Smooth muscle cell (in vitro differentiated cells): ENCODE results near the gene NAA40. TPM values are rescaled to one million over a fixed set of nuclear protein-coding genes. Genes with fewer than 3 reads are reported as not detected.

Source experiments
- DNase-seq: peaks from one replicate; lab custom pipeline; 2025; ENCODE audit not compliant: unreplicated experiment; lab: John Stamatoyannopoulos, UW
- H2AFZ ChIP-seq: fragments of 200-600 bp; sonication (generic); 2 replicates; pipeline ENCODE4 v1.6.0; 2016; ENCODE audit warnings: antibody characterized with exemption, low read depth, mild to moderate bottlenecking
- H3F3A ChIP-seq: fragments of 200-600 bp; sonication (generic); 2 replicates; pipeline ENCODE4 v1.6.0; 2017; ENCODE audit warnings: antibody characterized with exemption, low read depth
- H3K27ac ChIP-seq: fragments of 200-600 bp; sonication (generic); 2 replicates; pipeline ENCODE4 v1.5.1; 2016; ENCODE audit warnings: low read depth, mild to moderate bottlenecking
- H3K27me3 ChIP-seq: fragments of 200-600 bp; sonication (generic); 2 replicates; pipeline ENCODE4 v1.6.1; 2016; ENCODE audit warnings: low read depth, mild to moderate bottlenecking
- H3K36me3 ChIP-seq: fragments of 200-600 bp; sonication (generic); 2 replicates; pipeline ENCODE4 v1.5.1; 2016; ENCODE audit warnings: low read depth
- H3K4me1 ChIP-seq: fragments of 200-600 bp; sonication (generic); 2 replicates; pipeline ENCODE4 v1.5.1; 2016; ENCODE audit warnings: low read depth
- H3K4me2 ChIP-seq: fragments of 200-600 bp; sonication (generic); 2 replicates; pipeline ENCODE4 v1.6.0; 2016; ENCODE audit warnings: mild to moderate bottlenecking
- H3K4me3 ChIP-seq: fragments of 200-600 bp; sonication (generic); 2 replicates; pipeline ENCODE4 v1.5.1; 2016; ENCODE audit warnings: mild to moderate bottlenecking
- H3K79me2 ChIP-seq: fragments of 200-600 bp; sonication (generic); 2 replicates; pipeline ENCODE4 v1.6.0; 2016; ENCODE audit warnings: low read depth, mild to moderate bottlenecking
- H3K9ac ChIP-seq: fragments of 200-600 bp; sonication (generic); 2 replicates; pipeline ENCODE4 v1.6.0; 2016; ENCODE audit warnings: low read depth
- H3K9me3 ChIP-seq: fragments of 200-600 bp; sonication (generic); replicated peaks from 2 replicates; pipeline ENCODE4 v1.5.1; 2016; ENCODE audit warnings: low read depth
- H4K20me1 ChIP-seq: fragments of 200-600 bp; sonication (generic); 2 replicates; pipeline ENCODE4 v1.6.0; 2016; ENCODE audit warnings: low read depth
- WGBS: methylation state at CpG from one replicate; pipeline ENCODE4 v1.1.7; 2016; ENCODE audit warnings: low lambda C conversion rate; 5-methylcytosine and 5-hydroxymethylcytosine counted together
- polyA plus RNA-seq: library from polyadenylated mRNA; unstranded; fragments of >200 nt; fragmentation: Nextera tagmentation; extraction: Ambion mirVana; gene quantifications from 2 replicates; pipeline ENCODE4 v1.2.1, GENCODE V29; 2016
- total RNA-seq: library from RNA; depleted of rRNA; stranded (reverse); fragments of >200 nt; gene quantifications from 2 replicates; pipeline ENCODE4 v1.2.3, GENCODE V29; 2014
- TF ChIP-seq, protein P1 (sequence below): fragments of 200-600 bp; sonication (generic); IDR thresholded peaks from 2 replicates; pipeline ENCODE4 v1.5.1; 2017; ENCODE audit warnings: borderline replicate concordance, mild to moderate bottlenecking, antibody characterized with exemption; ENCODE audit not compliant: insufficient read depth, poor library complexity, severe bottlenecking

NAA40 gene
- total and polyA plus RNA-seq, 2 experiments from 2014 or later, result 7.6 to 11.3 TPM

DNA sequence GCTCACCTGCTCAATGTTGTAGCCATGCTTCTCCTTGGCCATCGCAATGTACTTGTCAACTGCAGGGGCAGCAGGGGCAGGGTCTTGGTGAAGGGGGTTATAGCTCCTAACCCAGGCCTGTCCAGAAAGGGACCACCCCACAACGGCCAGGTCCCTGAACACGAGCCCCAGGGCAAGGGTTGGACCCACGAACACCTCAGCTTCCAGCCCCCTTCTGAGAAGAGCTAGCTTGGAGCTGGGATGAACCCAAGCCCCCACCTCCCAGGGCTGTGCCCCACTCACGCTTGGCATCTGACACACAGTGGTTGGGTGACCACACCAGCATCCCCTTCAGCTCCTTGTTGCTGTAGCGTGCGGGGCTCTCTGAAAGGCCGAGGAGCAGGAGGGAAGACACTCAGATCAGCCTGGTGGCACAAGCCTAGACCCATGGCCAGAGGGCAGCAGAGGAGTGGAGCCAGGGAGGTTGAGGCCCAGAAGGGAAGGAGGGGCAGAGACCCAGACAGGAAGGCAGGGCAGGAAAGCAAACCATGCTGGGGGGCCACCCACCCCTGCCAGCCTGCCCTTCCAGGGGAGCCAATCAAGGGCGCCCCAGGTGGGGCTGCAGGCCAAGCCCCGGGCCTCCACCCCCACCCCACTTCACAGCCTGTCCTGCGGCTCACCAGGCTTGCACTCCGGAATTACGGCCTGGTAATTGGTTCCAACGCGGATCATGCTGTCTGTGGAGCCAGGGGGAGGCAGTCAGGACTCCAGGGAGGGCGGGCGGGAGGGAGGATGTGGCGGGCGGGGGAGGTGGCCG is 23.7 kb upstream of the NAA40 start:
- 49% methylated on average over 17 of the region's 20 CpGs for WGBS
- TF ChIP-seq, protein P1, sequence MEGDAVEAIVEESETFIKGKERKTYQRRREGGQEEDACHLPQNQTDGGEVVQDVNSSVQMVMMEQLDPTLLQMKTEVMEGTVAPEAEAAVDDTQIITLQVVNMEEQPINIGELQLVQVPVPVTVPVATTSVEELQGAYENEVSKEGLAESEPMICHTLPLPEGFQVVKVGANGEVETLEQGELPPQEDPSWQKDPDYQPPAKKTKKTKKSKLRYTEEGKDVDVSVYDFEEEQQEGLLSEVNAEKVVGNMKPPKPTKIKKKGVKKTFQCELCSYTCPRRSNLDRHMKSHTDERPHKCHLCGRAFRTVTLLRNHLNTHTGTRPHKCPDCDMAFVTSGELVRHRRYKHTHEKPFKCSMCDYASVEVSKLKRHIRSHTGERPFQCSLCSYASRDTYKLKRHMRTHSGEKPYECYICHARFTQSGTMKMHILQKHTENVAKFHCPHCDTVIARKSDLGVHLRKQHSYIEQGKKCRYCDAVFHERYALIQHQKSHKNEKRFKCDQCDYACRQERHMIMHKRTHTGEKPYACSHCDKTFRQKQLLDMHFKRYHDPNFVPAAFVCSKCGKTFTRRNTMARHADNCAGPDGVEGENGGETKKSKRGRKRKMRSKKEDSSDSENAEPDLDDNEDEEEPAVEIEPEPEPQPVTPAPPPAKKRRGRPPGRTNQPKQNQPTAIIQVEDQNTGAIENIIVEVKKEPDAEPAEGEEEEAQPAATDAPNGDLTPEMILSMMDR, result no peak
- no peak for DNase-seq

DNA sequence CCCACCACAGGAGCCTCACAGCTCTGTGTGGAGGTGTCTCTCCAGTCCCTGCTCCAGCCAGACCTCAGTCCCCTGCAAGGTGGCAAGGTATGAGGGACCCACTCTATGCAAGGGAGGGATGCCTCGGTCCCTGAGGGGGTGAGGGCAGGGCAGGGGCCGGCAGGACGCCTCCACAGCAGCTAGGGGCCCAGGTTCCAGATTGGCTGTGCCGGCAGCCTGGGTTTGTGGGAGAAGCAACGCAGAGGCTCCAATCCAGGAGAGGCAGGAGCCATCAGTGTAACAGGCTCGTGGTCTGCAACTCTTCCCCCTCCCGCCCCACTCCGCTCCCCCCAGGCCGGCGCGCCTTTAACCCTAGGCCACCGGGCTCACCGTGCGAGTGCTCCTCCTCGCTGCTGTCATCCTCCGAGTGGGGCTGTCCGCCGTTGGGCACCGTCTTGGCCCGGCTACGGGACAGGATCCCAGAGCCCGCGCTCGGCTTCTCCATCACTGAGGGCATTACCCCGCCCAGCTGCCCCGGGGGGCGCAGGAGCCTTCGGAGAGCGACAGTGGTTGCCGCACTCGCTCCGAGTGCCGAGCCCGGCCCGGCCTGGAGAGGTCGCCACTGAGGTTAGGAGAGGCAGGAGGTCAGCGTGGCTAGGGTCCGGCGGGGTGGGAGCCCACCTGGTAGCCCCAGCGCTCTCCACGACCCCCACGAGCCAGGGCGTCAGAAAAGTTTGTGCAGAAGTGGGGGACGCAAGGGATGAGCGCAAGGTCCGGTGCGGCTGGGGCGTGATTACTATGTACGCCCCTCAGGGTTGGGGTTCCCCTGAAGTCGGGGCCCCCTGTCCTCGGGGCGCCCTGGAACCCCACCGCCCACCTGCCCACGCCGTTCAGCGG is 22.6 kb upstream of the NAA40 start:
- no peak overlapping the region for H2AFZ ChIP-seq
- peaks cover 8% of the 10 kb centered on the region for H3F3A ChIP-seq
- no peak overlapping the region for H3K27ac ChIP-seq
- no peak overlapping the region for H3K9ac ChIP-seq
- WGBS, result under 1% methylated on average over 49 of the region's 56 CpGs
- H3K36me3 ChIP-seq, result no peaks in the 10 kb centered on the region
- TF ChIP-seq, protein P1, result peak; percentile 50
- peak overlapping the region; percentile 67 for H3K4me3 ChIP-seq
- peak overlapping the region; percentile 99 for H3K4me2 ChIP-seq
- H3K27me3 ChIP-seq, result no peaks in the 10 kb centered on the region
- peaks cover 16% of the 10 kb centered on the region for H4K20me1 ChIP-seq
- peaks cover 46% of the 10 kb centered on the region for H3K4me1 ChIP-seq
- no peaks in the 10 kb centered on the region for H3K9me3 ChIP-seq
- H3K79me2 ChIP-seq, result no peaks in the 10 kb centered on the region
- peak; percentile 18 for DNase-seq

More for the DNA sequence above, 23.7 kb upstream of the NAA40 start:
- Histone ChIP-seq H3K4me2 (peak overlapping the region; percentile 99), H3K36me3 (no peaks in the 10 kb centered on the region), H3K27ac (no peak overlapping the region), H3K27me3 (no peaks in the 10 kb centered on the region), H3K4me1 (peaks cover 46% of the 10 kb centered on the region), H3K9me3 (no peaks in the 10 kb centered on the region), H3F3A (peaks cover 13% of the 10 kb centered on the region), H3K9ac (no peak overlapping the region), H3K4me3 (peak overlapping the region; percentile 67), H3K79me2 (no peaks in the 10 kb centered on the region), H2AFZ (no peak overlapping the region), H4K20me1 (peaks cover 16% of the 10 kb centered on the region)

DNA sequence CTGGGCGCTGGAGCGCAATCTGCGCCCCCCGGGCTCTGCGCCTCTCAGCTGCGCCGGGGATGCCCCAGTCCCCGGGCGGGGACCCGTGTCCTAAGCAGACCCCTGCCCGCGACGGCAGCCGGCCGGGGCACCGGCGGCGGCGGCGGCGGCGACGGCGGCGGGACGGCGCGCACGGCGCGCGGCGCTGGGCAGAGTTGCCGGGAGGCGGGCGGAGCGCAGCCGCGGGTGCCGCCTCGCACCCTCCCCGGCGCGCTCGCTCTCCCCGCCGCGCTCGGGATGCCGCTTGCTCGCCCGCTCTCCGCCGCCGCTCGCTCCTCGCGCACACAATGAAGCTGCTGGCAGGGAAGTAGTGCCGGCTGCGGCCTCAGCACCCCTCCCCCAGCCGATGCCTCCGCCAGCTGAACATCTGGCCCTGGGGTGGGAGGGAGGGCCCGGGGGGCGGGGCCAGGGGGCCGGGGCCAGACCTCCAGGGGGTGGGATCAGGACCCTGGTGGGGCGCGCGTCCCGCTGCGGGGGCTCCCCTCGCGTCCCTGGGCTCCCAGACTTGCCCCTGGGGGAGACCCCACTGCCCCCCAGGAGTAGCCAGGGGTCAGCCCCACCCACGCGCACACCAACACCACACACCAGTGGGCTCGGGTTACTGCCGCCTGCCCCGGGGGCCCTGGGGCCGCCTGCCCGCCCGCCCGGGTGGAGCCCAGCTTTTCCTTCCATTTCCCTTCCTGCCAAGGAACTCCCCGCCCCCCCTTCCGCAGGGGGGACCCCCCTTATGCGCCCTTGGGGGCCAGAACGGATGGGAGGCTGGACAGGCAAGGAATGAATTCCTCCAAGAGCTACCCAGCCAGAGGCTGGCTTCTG is 21.7 kb upstream of the NAA40 start, which contains the start of gene RCOR2:
Gene RCOR2, minus strand, starts transcription at position 328 of the 855 bp plus-strand sequence. CDS start 708 bp downstream, outside the sequence.
- Histone ChIP-seq H3K27me3 (no peaks in the 10 kb centered on the region), H3K79me2 (no peaks in the 10 kb centered on the region), H2AFZ (no peak within 1 kb of the TSS), H3K4me1 (peaks cover 44% of the 10 kb centered on the region), H3K4me3 (peak within 1 kb of the TSS; percentile 67), H3F3A (peaks cover 7% of the 10 kb centered on the region), H4K20me1 (peaks cover 16% of the 10 kb centered on the region), H3K36me3 (no peaks in the 10 kb centered on the region), H3K9me3 (no peaks in the 10 kb centered on the region), H3K4me2 (peak within 1 kb of the TSS; percentile 99), H3K27ac (no peak within 1 kb of the TSS), H3K9ac (peak within 1 kb of the TSS; percentile 3)
- TF ChIP-seq, protein P1, result no peak
- under 1% methylated on average over 56 of the region's 85 CpGs for WGBS
- DNase-seq, result peak; percentile 66
